GM12873 (cell line): Measurements from ENCODE around the gene STXBP4.

Source experiments
- CTCF ChIP-seq: IDR thresholded peaks from 2 replicates; pipeline ENCODE4 v1.5.1; 2012; ENCODE audit warnings: low read depth, mild to moderate bottlenecking, moderate library complexity, low read length, control low read depth; ENCODE audit not compliant: insufficient read depth; ENCODE audit errors: missing control alignments

STXBP4 gene

GRCh38 chr17:55202896-55203295 lies 234.3 kb downstream of the STXBP4 start:
- TF ChIP-seq CTCF = no peak

GRCh38 chr17:55208078-55208812 lies 239.7 kb downstream of the STXBP4 start:
- TF ChIP-seq CTCF = no peak

- no peak for TF ChIP-seq CTCF
These were observed 241.7 kb downstream of the STXBP4 start for GRCh38 chr17:55210292-55210691.

GRCh38 chr17:55212880-55213279 lies 244.3 kb downstream of the STXBP4 start:
- no peak for TF ChIP-seq CTCF

GRCh38 chr17:55215711-55216110 lies 247.1 kb downstream of the STXBP4 start:
- TF ChIP-seq CTCF = no peak

- TF ChIP-seq CTCF = no peak
These were observed 248.3 kb downstream of the STXBP4 start for GRCh38 chr17:55216888-55217287.

GRCh38 chr17:55219459-55219858 lies 250.9 kb downstream of the STXBP4 start:
- TF ChIP-seq CTCF = no peak
